Mucosa of descending colon (tissue), 3 donors: ENCODE measurements around the gene ANTXR1. TPM values are rescaled to one million over a fixed set of nuclear protein-coding genes. Genes with fewer than 3 reads are reported as not detected.
A peak's percentile ranks its signal among the peaks of the same experiment; 100 is the strongest.

ENCODE experiments used
- ATAC-seq: fragments of 200-7000 bp; cut with Tn5 transposase; one replicate; pipeline ENCODE4 v1.9.1; 2020; ENCODE audit warnings: mild to moderate bottlenecking, moderate library complexity
- DNase-seq, 3 donors: peaks; one replicate each; pipeline ENCODE4 v3.0.0-alpha.2; 2020
- H3K36me3 ChIP-seq: fragments of 200-600 bp; one replicate; pipeline ENCODE4 v1.8.0; 2021; ENCODE audit warnings: low read depth, mild to moderate bottlenecking
- H3K4me1 ChIP-seq: fragments of 200-600 bp; one replicate; pipeline ENCODE4 v1.8.0; 2021; ENCODE audit warnings: low read depth, mild to moderate bottlenecking
- H3K4me3 ChIP-seq: fragments of 200-600 bp; one replicate; pipeline ENCODE4 v1.8.0; 2021; ENCODE audit warnings: mild to moderate bottlenecking
- H3K9me3 ChIP-seq: fragments of 200-600 bp; one replicate; pipeline ENCODE4 v1.8.0; 2021; ENCODE audit warnings: mild to moderate bottlenecking
- intact Hi-C, 2 donors: fragments of 100-400 bp; cut with DNase I in 1 of 2; cut with micrococcal nuclease in 1 of 2; formaldehyde crosslinking; loops; one replicate each; pipeline versions ENCODE4 v1.11.0 to v1.11.1; 2022; cut with DNase I, micrococcal nuclease
- total RNA-seq, 3 donors: library from RNA; stranded (reverse); fragmentation: NEBNext Ultra II Directional in 2 of 3; extraction: Animal tissue kit (Norgen Biotek cat#: 25700) in 2 of 3; gene quantifications; one replicate each; pipeline versions ENCODE4 v1.2.1 to v1.2.4, GENCODE V29; 2021 to 2023
- TF ChIP-seq, protein P1 (sequence below): fragments of 200-600 bp; IDR thresholded peaks from one replicate; pipeline ENCODE4 v1.8.0; 2022; ENCODE audit warnings: antibody characterized with exemption, mild to moderate bottlenecking
- donor health status: DM: no; HTN: no; CAD: no; lungs with moderate emphysema.
- donor health status: DM: no; HTN: no; CAD: no.
- donor health status: DM: no; HTN: yes; CAD: no.

ANTXR1 gene
- total RNA-seq, 3 donors from 2014 or later, result 10.7 to 77.7 (median 18.6) TPM

DNA sequence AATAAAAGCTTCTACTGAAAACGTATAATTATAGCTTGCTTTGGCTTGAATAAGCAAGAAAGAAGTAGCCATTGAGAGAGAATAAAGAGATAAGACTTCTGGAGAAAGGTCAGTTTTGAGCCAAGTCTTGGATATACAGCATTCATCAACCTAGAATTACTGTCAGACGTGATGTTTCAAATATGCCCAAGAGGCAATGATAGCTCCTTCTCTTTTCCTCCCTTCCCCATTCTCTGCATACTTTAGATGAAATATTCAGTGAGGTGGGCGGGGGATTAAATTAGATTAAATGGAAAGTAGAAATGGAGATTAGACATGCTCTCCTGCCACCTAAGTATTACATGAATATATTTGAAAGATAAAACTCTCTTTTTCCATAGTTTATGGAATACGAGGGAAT is 8.7 kb downstream of the ANTXR1 start:
- Histone ChIP-seq H3K4me1 (peaks cover 9% of the 10 kb centered on the region), H3K36me3 (no peaks in the 10 kb centered on the region), H3K4me3 (no peak overlapping the region), H3K9me3 (no peaks in the 10 kb centered on the region)
- TF ChIP-seq, protein P1, sequence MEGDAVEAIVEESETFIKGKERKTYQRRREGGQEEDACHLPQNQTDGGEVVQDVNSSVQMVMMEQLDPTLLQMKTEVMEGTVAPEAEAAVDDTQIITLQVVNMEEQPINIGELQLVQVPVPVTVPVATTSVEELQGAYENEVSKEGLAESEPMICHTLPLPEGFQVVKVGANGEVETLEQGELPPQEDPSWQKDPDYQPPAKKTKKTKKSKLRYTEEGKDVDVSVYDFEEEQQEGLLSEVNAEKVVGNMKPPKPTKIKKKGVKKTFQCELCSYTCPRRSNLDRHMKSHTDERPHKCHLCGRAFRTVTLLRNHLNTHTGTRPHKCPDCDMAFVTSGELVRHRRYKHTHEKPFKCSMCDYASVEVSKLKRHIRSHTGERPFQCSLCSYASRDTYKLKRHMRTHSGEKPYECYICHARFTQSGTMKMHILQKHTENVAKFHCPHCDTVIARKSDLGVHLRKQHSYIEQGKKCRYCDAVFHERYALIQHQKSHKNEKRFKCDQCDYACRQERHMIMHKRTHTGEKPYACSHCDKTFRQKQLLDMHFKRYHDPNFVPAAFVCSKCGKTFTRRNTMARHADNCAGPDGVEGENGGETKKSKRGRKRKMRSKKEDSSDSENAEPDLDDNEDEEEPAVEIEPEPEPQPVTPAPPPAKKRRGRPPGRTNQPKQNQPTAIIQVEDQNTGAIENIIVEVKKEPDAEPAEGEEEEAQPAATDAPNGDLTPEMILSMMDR, result no peak
- intact Hi-C loops, result no loop called here
- DNase-seq (no peak), ATAC-seq (no peak)

DNA sequence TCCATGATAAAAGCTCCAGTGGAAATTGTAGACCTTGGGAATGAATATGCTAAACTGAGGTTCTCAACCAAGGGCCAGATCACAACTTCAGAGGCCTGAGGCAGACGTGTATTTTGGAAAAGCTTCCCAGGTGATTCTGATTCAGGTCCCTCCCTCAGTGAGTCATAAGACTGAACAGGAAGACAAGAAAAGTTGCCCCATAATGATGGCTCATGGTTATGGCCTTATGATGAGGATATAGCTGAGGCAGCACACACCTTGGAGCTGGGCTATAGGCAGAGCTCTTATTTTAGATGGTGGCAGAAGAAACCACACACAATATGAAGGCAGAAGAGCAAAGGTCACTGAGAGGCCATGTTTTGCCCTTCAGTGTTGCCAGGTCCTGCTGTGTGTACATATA is 9.6 kb downstream of the ANTXR1 start:
- no peaks in the 10 kb centered on the region for H3K9me3 ChIP-seq
- TF ChIP-seq, protein P1, result no peak
- DNase-seq, result no peak
- intact Hi-C loops, result no loop called here
- H3K36me3 ChIP-seq, result no peaks in the 10 kb centered on the region
- ATAC-seq, result peak; percentile 82
- no peak overlapping the region for H3K4me3 ChIP-seq
- peaks cover 9% of the 10 kb centered on the region for H3K4me1 ChIP-seq

DNA sequence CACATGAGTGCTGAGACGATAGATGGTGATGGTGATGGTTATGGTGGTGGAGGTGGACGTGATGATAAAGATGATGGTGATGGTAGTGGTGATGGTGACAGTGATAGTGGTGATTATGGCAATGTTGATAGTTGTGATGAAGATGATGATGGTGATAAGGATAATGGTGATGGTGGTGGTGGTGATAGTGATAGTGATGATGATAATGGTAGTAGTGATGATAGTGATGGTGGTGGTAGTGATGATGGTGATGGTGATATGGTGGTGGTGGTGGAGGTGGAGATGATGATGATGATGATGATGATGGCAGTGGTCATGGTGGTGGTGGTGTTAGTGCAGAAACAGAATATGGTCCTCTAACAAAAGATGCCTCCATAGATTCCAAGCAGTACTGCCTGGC is 10.3 kb downstream of the ANTXR1 start:
- ATAC-seq, result no peak
- intact Hi-C loops, result no loop called here

DNA sequence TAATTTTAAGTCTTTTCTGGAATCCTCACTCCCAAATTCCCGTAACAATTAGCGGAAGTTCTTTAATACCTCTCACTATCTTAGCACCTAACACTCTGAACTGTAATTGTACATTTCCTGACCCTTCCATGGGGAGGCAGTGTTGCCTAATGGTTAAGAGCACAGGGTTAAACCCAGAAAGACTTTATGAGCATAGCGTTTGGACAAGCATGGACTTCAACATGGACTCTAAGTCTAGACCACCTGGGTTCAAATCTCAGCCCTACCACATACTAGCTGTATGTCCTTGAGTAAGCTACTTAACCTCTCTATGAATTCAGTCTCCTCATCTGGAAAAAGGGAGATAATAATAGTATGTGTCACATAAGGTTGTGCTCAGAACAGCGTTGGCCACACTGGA is 13.0 kb downstream of the ANTXR1 start:
- intact Hi-C loops, result loop anchor here in 1 of 2 donors (5.0 kb wide), 1 partner anchor 281 kb away; no protein-coding TSS in a partner anchor
- Histone ChIP-seq H3K4me3 (no peak overlapping the region), H3K36me3 (no peaks in the 10 kb centered on the region), H3K9me3 (no peaks in the 10 kb centered on the region), H3K4me1 (peaks cover 4% of the 10 kb centered on the region)
- DNase-seq (peak in 1 of 3 donors; percentile 74), ATAC-seq (peak; percentile 86)
- TF ChIP-seq, protein P1, result peak; percentile 50

More for the DNA sequence above, 10.3 kb downstream of the ANTXR1 start:
- H3K9me3 ChIP-seq, result no peaks in the 10 kb centered on the region
- DNase-seq, result no peak
- TF ChIP-seq, protein P1, result no peak
- peaks cover 9% of the 10 kb centered on the region for H3K4me1 ChIP-seq
- no peaks in the 10 kb centered on the region for H3K36me3 ChIP-seq
- no peak overlapping the region for H3K4me3 ChIP-seq

DNA sequence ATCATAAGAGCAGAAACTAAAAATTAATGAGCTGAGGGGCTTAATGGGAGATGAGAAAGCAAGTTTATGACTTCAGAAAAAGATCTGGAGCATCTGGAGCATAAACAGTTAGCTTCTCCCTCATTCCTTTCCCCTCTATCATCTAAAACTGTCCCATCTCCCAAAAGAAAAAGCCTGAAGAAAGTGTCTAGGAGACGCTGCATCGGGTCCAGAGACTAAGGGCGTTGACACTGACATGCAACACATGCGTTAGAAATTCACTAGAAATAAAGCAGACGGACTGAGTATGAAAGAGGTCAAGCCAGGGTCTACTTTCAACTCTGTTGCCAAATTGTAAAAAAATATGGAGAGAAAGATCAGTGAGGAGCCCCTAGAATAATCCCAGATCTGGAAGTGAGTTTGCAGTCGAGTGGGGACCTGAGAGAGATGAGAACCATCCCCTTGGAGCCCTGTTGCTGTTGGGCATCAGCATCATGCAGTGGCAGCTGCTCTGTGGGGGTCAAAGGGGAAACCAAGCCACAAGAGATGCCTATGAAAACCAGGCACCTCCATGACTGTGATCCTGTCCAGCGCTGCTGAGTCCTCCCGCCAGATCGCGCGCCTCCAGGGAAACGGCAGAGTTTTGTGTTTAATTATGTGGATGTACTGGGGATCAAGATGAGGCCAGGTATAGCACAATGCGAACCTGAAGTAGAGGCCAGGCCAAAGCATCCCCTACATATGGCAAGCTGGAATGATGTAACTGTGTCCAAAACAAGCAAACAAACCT is 13.9 kb downstream of the ANTXR1 start:
- TF ChIP-seq, protein P1, result no peak
- Histone ChIP-seq H3K4me1 (no peaks in the 10 kb centered on the region), H3K36me3 (no peaks in the 10 kb centered on the region), H3K9me3 (no peaks in the 10 kb centered on the region), H3K4me3 (no peak overlapping the region)
- ATAC-seq (no peak), DNase-seq (no peak)
- intact Hi-C loops, result loop anchor here in 1 of 2 donors (5.0 kb wide), 1 partner anchor 280 kb away; no protein-coding TSS in a partner anchor
